HFFc6 (cell line): ENCODE results near the gene RNF225. TPM values are rescaled to one million over a fixed set of nuclear protein-coding genes. Genes with fewer than 3 reads are reported as not detected.

Source experiments
- DNase-seq: peaks from one replicate; pipeline ENCODE4 v3.0.0-alpha.2; 2018
- H3K27ac Mint-ChIP-seq: 2 replicates; pipeline ENCODE4 v1.8.0; 2020; ENCODE audit warnings: mild to moderate bottlenecking, mixed read lengths
- H3K27me3 Mint-ChIP-seq: 2 replicates; pipeline ENCODE4 v1.8.0; 2021; ENCODE audit warnings: mild to moderate bottlenecking, moderate library complexity, mixed read lengths; ENCODE audit not compliant: insufficient read depth
- H3K36me3 Mint-ChIP-seq: 2 replicates; pipeline ENCODE4 v1.8.0; 2021; ENCODE audit warnings: low read depth, mixed read lengths
- H3K4me1 Mint-ChIP-seq: 2 replicates; pipeline ENCODE4 v1.8.0; 2020; ENCODE audit warnings: low read depth, mixed read lengths
- H3K4me3 Mint-ChIP-seq: 2 replicates; pipeline ENCODE4 v1.8.0; 2020; ENCODE audit warnings: mild to moderate bottlenecking, moderate library complexity, mixed read lengths
- H3K9me3 Mint-ChIP-seq: 2 replicates; pipeline ENCODE4 v1.8.0; 2020; ENCODE audit warnings: mild to moderate bottlenecking, mixed read lengths
- total RNA-seq, 6 experiments: library from RNA; stranded (reverse); fragmentation: NEBNext Ultra II Directional; extraction: Animal tissue kit (Norgen Biotek cat#: 25700); gene quantifications; 2 replicates in 1 of 6; 3 replicates in 5 of 6; pipeline ENCODE4 v1.2.3, GENCODE V29; 2021
- TF ChIP-seq, protein P1 (sequence below): fragments of 200-600 bp; sonication (generic); IDR thresholded peaks from 2 replicates; pipeline ENCODE4 v1.5.0; 2021; ENCODE audit warnings: antibody characterized with exemption, mild to moderate bottlenecking

The RNF225 gene
- total RNA-seq, 6 experiments from 2014 or later: 0.26 to 0.39 TPM; not detected in 4

DNA sequence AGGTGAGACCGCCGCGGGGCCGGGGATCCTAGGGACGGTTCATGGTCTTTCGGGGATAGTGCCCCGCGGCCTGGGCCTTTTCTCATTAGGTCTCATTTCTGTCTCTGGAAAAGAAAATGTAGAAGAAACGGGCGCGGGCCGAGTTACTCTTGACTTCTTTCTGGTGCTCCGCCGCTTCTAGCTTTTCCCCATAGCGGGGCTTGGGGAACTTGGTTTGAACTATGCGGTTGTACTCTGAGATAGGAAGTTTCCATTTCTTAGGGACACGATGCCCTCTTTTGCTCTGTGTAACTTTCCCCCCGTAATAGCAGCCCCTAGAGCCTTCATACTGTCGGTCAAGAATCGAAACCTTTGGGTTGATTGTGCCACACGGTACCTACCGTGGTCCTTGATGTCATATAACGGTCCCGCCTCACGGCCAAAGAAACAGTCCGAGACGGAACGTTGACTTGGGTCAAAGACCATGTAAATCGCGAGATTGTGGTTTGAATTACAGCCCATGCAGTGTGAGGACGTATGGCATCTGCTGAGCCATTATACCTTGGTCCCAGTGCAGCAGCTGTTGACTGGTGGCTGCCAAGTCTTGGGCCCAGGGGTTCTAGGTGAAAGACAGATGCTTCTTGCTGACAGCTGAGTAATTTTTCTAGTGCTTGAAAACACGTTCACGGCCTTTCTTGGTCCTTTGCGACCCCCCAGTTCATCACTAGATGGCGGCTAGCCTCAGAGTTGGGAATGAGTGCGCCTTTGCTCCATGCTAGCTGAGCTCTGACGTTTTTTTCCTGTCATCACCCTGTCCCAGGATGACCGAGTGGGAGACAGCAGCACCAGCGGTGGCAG, 7.9 kb upstream of the RNF225 start:
- peaks cover 11% of the 10 kb centered on the region for H3K27me3 Mint-ChIP-seq
- peaks cover 30% of the 10 kb centered on the region for H3K4me1 Mint-ChIP-seq
- peak overlapping the region; percentile 99 for H3K4me3 Mint-ChIP-seq
- TF ChIP-seq, protein P1, sequence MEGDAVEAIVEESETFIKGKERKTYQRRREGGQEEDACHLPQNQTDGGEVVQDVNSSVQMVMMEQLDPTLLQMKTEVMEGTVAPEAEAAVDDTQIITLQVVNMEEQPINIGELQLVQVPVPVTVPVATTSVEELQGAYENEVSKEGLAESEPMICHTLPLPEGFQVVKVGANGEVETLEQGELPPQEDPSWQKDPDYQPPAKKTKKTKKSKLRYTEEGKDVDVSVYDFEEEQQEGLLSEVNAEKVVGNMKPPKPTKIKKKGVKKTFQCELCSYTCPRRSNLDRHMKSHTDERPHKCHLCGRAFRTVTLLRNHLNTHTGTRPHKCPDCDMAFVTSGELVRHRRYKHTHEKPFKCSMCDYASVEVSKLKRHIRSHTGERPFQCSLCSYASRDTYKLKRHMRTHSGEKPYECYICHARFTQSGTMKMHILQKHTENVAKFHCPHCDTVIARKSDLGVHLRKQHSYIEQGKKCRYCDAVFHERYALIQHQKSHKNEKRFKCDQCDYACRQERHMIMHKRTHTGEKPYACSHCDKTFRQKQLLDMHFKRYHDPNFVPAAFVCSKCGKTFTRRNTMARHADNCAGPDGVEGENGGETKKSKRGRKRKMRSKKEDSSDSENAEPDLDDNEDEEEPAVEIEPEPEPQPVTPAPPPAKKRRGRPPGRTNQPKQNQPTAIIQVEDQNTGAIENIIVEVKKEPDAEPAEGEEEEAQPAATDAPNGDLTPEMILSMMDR: no peak
- H3K27ac Mint-ChIP-seq: peak overlapping the region; percentile 97
- DNase-seq: no peak
- peaks cover 30% of the 10 kb centered on the region for H3K36me3 Mint-ChIP-seq
- H3K9me3 Mint-ChIP-seq: no peaks in the 10 kb centered on the region

DNA sequence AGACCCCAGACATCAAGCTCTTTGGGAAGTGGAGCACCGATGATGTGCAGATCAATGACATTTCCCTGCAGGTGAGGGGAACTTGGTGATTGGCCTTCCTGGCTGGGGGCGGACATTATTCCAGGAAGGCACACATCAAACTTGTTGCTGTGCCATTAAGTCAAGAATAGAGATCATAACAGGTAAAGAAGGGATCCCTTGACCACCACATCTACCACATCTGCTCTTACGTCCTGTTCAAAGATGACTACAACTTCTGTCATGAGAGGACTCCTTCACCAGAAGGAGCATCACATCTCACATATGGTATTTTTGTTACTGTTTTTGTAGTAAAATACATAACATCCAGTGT, 7.3 kb upstream of the RNF225 start:
- Mint-ChIP-seq H3K9me3 (no peaks in the 10 kb centered on the region), H3K4me3 (peak overlapping the region; percentile 99), H3K27me3 (peaks cover 11% of the 10 kb centered on the region), H3K27ac (peak overlapping the region; percentile 97), H3K36me3 (peaks cover 30% of the 10 kb centered on the region), H3K4me1 (peaks cover 30% of the 10 kb centered on the region)
- TF ChIP-seq, protein P1: no peak
- DNase-seq: no peak

DNA sequence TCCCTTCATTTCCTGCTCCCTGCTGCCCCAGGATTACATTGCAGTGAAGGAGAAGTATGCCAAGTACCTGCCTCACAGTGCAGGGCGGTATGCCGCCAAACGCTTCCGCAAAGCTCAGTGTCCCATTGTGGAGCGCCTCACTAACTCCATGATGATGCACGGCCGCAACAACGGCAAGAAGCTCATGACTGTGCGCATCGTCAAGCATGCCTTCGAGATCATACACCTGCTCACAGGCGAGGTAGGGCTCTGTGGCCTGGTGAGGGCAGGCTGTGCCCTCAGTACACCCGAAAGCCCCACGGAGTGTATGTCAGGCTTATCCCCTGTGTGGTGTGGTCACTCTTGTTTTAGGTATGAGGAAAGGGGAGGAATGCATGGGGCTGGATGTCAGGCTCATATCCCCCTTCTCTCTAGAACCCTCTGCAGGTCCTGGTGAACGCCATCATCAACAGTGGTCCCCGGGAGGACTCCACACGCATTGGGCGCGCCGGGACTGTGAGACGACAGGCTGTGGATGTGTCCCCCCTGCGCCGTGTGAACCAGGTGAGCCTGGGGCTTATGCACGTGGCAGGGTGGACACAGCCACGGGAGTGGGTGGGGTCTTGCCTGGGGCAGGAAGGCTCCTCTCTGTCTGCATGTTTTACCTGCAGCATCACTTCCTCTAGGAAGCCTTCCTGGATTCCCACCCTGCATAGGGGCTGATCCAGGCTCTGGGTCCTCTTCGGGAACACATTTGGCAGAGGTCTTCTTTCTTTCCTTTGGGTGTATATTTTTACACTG, 2.3 kb upstream of the RNF225 start:
- H3K36me3 Mint-ChIP-seq: peaks cover 42% of the 10 kb centered on the region
- H3K9me3 Mint-ChIP-seq: no peaks in the 10 kb centered on the region
- H3K4me3 Mint-ChIP-seq: no peak overlapping the region

DNA sequence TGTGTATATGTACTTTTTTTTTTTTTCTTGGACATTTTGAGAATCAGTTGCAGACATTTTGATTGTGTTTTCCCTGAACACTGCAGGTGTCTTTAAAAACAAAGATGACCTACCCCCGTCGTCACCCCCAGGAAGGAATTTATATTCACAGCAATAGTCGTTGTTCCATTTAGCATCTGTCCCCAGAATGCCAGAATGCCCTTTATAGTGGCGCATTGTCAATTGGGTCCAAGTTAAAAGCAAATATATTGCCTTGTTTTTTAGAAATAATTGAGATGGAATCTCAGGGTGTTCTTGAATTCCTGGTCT, 1.8 kb upstream of the RNF225 start:
- no peak overlapping the region for H3K4me3 Mint-ChIP-seq
- no peak overlapping the region for H3K27ac Mint-ChIP-seq
- no peaks in the 10 kb centered on the region for H3K9me3 Mint-ChIP-seq
- TF ChIP-seq, protein P1: no peak
- peaks cover 16% of the 10 kb centered on the region for H3K4me1 Mint-ChIP-seq
- no peak for DNase-seq
- H3K36me3 Mint-ChIP-seq: peaks cover 36% of the 10 kb centered on the region
- peaks cover 7% of the 10 kb centered on the region; the same call in 1 of the 2 replicates for H3K27me3 Mint-ChIP-seq

More for the DNA sequence above, 2.3 kb upstream of the RNF225 start:
- peaks cover 7% of the 10 kb centered on the region; the same call in 1 of the 2 replicates for H3K27me3 Mint-ChIP-seq
- no peak for DNase-seq
- TF ChIP-seq, protein P1: no peak
- H3K4me1 Mint-ChIP-seq: peaks cover 22% of the 10 kb centered on the region
- H3K27ac Mint-ChIP-seq: peak overlapping the region; percentile 31; the same call in 1 of the 2 replicates

DNA sequence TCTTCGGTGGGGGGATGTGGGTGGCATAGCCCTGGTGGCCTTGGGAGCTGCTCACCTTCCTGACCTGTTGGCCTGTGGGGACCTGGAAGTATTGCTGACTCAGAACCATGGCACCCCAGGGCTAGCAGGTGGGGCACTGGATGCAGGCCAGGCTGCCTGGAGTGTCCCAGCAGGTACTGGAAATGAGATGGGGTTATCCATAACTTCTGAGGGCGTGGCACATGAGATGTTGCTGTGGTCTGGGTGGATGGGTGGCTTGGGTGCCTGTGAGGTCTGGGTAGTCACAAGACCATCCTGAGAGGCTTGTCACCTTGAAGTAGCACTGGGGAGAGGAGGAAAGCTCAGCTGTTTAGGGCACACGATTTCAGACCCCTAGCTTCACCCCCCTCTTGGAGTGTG, 636 bp upstream of the RNF225 start:
- no peak for DNase-seq
- H3K27me3 Mint-ChIP-seq: peaks cover 7% of the 10 kb centered on the region; the same call in 1 of the 2 replicates
- no peaks in the 10 kb centered on the region for H3K9me3 Mint-ChIP-seq
- no peak overlapping the region for H3K4me3 Mint-ChIP-seq
- 0 out of 2 replicates have a peak, but pooled peaks cover 8% of the 10 kb centered on the region for H3K4me1 Mint-ChIP-seq
- peaks cover 28% of the 10 kb centered on the region for H3K36me3 Mint-ChIP-seq
- peak overlapping the region; percentile 43; the same call in 1 of the 2 replicates for H3K27ac Mint-ChIP-seq
- TF ChIP-seq, protein P1: no peak
